AG10803 (cell line): ENCODE results near the gene CYP17A1.
"Not testable (repeated sequence)": the region's sequence is repeated elsewhere in the genome, so short reads cannot be mapped to it uniquely, and the experiment has no call there.

Experiments
- DNase-seq: peaks from one replicate; pipeline ENCODE4 v3.0.0; 2010; ENCODE audit warnings: low read depth
- H3K4me3 ChIP-seq: 2 replicates; pipeline ENCODE4 v1.5.1; 2011; ENCODE audit warnings: mild to moderate bottlenecking, low read length, control low read depth
- TF ChIP-seq, protein P1 (sequence below): conservative IDR thresholded peaks from 2 replicates; pipeline ENCODE4 v1.5.1; 2011; ENCODE audit warnings: mild to moderate bottlenecking, low read length, control low read depth, inconsistent platforms

CYP17A1 gene

DNA sequence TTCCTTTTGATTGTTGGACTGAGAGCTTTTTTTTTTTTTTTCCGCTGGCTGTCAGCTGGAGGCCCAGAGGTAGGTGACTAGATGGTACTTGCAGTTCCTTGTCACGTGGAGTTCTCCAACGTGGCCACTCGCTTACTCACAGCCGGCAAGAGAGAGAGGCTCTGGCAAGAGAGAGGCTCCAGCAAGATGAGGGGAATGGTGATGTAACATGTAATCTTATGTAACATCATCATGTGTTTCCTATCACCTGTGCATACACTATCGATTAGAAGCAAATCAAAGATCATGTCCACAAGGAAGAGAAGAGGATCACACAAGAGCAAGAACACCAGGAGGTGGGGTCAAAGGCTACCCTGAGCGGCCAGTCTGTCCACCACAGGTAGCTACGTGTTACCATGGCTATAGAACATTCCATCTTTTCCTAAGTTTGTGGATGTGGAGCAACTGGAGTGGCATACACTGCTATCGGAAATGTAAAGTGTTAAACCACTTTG, 12.9 kb upstream of the CYP17A1 start:
- no peak overlapping the region for H3K4me3 ChIP-seq
- TF ChIP-seq, protein P1, sequence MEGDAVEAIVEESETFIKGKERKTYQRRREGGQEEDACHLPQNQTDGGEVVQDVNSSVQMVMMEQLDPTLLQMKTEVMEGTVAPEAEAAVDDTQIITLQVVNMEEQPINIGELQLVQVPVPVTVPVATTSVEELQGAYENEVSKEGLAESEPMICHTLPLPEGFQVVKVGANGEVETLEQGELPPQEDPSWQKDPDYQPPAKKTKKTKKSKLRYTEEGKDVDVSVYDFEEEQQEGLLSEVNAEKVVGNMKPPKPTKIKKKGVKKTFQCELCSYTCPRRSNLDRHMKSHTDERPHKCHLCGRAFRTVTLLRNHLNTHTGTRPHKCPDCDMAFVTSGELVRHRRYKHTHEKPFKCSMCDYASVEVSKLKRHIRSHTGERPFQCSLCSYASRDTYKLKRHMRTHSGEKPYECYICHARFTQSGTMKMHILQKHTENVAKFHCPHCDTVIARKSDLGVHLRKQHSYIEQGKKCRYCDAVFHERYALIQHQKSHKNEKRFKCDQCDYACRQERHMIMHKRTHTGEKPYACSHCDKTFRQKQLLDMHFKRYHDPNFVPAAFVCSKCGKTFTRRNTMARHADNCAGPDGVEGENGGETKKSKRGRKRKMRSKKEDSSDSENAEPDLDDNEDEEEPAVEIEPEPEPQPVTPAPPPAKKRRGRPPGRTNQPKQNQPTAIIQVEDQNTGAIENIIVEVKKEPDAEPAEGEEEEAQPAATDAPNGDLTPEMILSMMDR: no peak
- peak; percentile 20 for DNase-seq

DNA sequence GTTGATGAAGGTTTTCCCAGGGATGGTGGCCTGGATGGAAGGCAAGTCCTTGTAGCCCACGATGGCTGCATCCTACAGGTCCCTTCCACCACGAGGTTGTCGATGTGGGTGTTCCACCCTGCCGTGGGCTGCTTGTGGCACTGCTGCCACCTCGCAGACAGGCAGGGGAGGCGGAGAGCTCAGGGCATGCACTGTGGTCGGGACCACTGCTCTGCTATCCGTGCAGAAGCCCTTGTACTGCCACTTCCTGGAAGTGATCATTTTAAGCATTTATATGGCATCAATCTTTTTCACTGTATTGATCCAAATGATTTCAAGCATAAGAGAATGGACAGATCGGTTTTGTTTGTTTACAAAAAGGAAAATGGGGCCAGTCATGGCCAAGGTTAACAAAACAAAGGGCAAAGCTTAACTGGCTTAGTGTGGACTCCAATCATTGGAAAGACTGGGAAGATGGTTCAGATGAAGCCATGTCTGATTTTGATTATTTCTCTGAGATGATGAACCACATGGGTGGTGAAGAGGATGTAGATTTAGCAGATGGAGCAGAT, 8.2 kb upstream of the CYP17A1 start:
- TF ChIP-seq, protein P1: no peak

DNA sequence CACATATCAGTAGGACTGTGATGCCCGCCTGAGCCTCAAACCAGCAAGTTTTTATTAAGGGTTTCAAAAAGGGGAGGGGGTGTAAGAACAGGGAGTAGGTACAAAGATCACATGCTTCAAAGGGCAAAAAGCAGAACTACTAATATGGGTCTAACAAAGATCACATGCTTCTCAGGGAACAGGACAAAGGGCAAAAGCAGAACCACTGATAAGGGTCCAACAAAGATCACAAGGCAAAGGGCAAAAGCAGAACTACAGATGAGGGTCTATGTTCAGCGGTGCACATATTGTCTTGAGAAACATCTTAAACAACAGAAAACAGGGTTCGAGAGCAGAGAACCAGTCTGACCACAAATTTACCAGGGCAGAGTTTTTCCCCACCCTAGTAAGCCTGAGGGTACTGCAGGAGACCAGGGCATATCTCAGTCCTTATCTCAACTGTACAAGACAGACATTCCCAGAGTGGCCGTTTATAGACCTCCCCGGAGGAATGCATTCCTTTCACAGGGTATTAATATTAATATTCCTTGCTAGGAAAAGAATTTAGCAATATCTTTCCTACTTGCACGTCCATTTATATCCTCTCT, 7.1 kb upstream of the CYP17A1 start:
- not testable (repeated sequence) for DNase-seq, H3K4me3 ChIP-seq

More for the DNA sequence above, 8.2 kb upstream of the CYP17A1 start:
- DNase-seq: no peak
- H3K4me3 ChIP-seq: no peak overlapping the region

DNA sequence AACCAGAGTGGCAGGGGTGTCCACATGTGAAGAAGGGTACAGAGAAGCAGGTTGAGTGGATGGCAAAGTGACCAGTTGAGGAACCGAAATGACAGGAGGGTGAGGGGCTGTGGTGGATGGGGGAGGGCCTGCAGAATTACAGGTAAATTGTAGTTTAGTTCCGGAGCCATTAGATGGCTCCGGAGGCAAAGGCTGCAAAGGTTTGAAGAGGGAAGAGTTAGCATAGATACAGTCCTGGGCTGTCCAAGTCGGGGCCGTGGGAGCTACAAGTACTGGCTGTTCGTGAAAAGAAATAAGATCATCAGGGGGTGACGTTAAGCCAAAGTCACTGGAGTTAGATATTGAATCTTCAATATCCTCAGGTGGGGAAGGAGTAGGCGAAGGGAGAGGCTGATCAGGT, 5.9 kb upstream of the CYP17A1 start:
- not testable (repeated sequence) for DNase-seq, H3K4me3 ChIP-seq

DNA sequence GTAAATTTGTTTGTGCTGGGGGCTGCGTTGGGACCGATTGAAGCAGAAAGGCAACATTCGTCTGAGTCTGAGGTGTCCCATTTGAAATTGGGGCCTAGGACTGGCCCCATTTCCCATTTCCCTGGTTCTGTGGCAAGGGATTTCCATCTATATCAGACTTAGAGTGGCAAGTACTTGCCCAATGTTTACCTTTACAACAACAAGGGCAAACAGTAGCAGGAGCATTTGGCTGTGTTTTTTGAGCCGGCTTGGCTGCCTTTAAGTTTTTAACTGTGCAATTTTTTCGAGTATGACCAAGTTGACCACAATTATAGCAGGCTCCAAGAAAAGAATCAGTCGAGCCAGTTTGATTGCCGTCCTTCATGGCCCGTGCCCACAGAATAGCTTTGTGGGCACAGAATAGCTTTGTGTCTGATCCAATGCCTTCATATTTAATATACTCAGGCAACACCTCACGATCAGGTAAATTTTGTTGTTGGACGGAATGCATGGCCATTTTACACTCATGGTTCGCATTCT, 4.7 kb upstream of the CYP17A1 start:
- DNase-seq: no peak
- H3K4me3 ChIP-seq: no peak overlapping the region
- TF ChIP-seq, protein P1: no peak

DNA sequence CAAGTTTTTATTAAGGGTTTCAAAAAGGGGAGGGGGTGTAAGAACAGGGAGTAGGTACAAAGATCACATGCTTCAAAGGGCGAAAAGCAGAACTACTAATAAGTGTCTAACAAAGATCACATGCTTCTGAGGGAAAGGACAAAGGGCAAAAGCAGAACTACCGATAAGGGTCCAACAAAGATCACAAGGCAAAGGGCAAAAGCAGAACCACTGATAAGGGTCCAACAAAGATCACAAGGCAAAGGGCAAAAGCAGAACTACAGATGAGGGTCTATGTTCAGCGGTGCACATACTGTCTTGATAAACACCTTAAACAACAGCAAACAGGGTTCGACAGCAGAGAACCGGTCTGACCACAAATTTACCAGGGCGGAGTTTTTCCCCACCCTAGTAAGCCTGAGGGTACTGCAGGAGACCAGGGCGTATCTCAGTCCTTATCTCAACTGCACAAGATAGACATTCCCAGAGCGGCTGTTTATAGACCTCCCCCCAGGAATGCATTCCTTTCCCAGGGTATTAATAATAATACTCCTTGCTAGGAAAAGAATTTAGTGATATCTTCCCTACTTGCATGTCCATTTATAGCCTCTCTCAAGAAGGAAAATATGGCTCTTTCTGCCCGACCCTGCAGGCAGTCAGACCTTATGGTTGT, 1.2 kb upstream of the CYP17A1 start:
- H3K4me3 ChIP-seq, DNase-seq: not testable (repeated sequence)

DNA sequence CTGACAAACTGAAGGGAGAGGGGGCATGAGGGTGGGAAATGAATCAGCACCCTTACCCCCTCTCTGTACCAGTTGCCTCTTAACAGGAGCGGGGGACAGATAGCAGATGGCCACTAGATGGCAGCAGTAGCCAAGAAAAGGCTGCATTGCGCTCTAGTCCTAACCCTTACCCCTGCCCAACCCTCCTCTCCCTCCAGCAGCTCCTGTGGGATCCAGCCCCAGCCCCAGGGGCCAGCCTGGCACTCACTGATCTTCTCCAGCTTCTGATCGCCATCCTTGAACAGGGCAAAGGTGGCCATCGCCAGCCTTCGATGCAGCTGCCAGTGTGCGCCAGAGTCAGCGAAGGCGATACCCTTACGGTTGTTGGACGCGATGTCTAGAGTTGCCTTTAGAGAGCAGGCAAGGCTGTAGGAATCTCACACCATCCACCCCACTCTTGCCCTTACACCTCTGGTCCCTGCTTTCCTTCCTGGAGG, 2.2 kb downstream of the CYP17A1 start:
- no peak overlapping the region for H3K4me3 ChIP-seq
- TF ChIP-seq, protein P1: peak; percentile 88
- DNase-seq: peak; percentile 66

DNA sequence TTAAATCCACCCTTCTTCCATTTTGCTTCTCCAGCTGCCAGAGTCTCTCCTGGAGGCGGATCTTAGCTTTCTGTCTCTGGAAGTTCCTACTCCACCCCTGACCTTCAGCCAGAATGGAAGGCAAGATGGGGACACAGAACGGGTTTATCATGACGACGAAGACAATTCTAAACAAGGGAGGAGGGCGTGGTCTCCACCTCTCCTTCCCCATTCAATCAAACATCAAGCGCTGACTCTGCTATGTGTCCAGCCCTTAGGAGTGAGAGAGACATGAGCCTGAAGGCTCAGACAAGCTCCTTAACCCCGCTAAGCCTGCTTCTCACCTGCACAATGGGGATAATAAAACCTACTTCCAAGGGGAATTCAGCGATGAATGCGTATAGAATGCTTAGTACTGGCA, 3.1 kb downstream of the CYP17A1 start:
- DNase-seq: no peak
- TF ChIP-seq, protein P1: no peak
- no peak overlapping the region for H3K4me3 ChIP-seq
